ENCODE measurements around the gene UBA3. TPM values are rescaled to one million over a fixed set of nuclear protein-coding genes. Genes with fewer than 3 reads are reported as not detected.

Gene UBA3
- total RNA-seq, 3 donors from 2014 or later: 46.5 to 59.3 (median 51.8) TPM

DNA sequence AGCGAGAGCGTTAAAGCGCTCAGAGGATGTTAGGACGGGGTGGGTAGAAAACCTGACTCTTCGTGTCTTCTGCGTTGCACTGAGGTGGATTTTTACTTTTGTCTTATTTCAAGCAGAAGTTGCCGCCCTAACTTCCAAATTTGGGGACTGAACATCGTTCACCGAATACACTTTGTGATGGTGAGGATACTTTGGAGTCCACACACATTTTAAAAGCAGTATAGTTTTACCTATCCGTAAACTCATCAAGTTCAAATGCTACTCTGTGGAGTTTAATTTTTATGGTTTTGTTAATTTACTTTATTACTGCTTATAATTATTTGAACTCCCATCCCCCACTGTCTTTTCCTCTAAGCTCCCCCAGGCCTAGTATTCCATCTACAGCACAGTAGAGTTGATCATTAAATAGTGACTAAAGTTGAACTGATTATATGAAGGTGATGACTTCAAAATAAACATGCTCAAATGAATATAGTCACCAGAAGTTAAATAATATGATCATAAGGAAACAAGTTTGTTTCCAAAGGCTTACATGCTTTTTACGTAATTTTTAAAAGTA is 66.1 kb downstream of the UBA3 start:
- Histone ChIP-seq H3K9me3 (no peaks in the 10 kb centered on the region), H3K36me3 (ENCODE audit: low read depth) (no peaks in the 10 kb centered on the region), H3K4me3 (peak overlapping the region; percentile 77), H3K4me1 (ENCODE audit: low read depth) (peaks cover 12% of the 10 kb centered on the region)
- intact Hi-C loops (cut with DNase I, micrococcal nuclease): no loop called here
- DNase-seq (no peak), ATAC-seq (no peak)
- TF ChIP-seq CTCF (IDR thresholded peaks at IDR 0.05): no peak

- intact Hi-C loops (cut with DNase I, micrococcal nuclease): no loop called here
- DNase-seq: peak; percentile 92 to 96 (median 95)
- peak within 1 kb of the TSS; percentile 77 for H3K4me3 ChIP-seq
- peak; percentile 96 for ATAC-seq
- no peaks in the 10 kb centered on the region for H3K9me3 ChIP-seq
- peaks cover 12% of the 10 kb centered on the region for H3K4me1 ChIP-seq (ENCODE audit: low read depth)
- peak; percentile 70 for TF ChIP-seq CTCF (IDR thresholded peaks at IDR 0.05)
- no peaks in the 10 kb centered on the region for H3K36me3 ChIP-seq (ENCODE audit: low read depth)
Measured at GRCh38 chr3:69013253-69014021, 66.7 kb downstream of the UBA3 start, which contains the start of gene EOGT. Gene EOGT, minus strand, starts transcription at chr3:69013684. Its CDS starts 3,838 bp downstream, at chr3:69009846.

GRCh38 chr3:69012800-69013252 is 67.3 kb downstream of the UBA3 start:
- Histone ChIP-seq H3K9me3 (no peaks in the 10 kb centered on the region), H3K4me1 (ENCODE audit: low read depth) (peaks cover 12% of the 10 kb centered on the region), H3K4me3 (peak overlapping the region; percentile 77), H3K36me3 (ENCODE audit: low read depth) (no peaks in the 10 kb centered on the region)
- DNase-seq (peak in 2 of 3 donors; percentile 40 to 72), ATAC-seq (peak; percentile 54)
- intact Hi-C loops (cut with DNase I, micrococcal nuclease): no loop called here
- TF ChIP-seq CTCF (IDR thresholded peaks at IDR 0.05): no peak

DNA sequence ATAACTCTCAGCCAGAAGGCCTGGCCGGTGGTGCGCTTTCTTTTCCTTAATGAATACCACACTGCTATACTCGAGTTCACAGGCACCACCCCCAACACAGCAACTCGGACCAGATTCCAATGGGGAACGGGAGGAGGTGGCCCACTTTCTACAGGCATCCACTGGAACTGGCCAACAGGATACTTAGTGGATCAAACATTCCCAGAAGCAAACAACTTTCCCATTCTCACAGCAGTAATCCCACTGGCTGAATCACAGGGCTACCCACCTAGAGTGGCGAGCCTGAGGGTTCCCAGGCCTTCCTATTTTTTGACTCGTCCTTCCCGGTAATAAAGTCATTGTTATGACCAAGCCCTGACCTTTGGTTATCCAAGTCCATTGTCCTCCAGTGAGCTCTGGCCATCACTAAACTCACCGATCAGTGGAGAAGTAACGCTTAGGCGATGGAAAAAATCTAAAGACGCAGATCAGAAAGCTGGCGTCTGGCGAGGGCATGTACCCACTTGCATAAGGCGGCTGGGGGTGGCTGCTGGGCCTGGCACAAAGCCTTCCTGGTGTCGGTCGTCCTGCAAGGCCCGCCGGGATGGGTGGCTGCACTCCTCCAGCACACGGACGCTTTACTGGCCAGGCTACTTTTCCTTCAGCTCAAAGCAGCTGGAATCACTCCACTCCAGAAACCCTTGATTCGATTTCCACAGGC is 67.9 kb downstream of the UBA3 start:
- intact Hi-C loops (cut with DNase I, micrococcal nuclease): no loop called here

More for the DNA sequence above, 67.9 kb downstream of the UBA3 start:
- ATAC-seq (no peak), DNase-seq (peak; percentile 13 to 59 (median 36))
- H3K4me1 ChIP-seq (ENCODE audit: low read depth): peaks cover 12% of the 10 kb centered on the region
- no peaks in the 10 kb centered on the region for H3K9me3 ChIP-seq
- no peak overlapping the region for H3K4me3 ChIP-seq
- H3K36me3 ChIP-seq (ENCODE audit: low read depth): no peaks in the 10 kb centered on the region
- no peak for TF ChIP-seq CTCF (IDR thresholded peaks at IDR 0.05)

All from mucosa of descending colon (tissue), 3 donors.